Measurements from ENCODE around the gene RBBP9.
"Not testable (repeated sequence)": the region's sequence is repeated elsewhere in the genome, so short reads cannot be mapped to it uniquely, and the experiment has no call there.

RBBP9 gene

DNA sequence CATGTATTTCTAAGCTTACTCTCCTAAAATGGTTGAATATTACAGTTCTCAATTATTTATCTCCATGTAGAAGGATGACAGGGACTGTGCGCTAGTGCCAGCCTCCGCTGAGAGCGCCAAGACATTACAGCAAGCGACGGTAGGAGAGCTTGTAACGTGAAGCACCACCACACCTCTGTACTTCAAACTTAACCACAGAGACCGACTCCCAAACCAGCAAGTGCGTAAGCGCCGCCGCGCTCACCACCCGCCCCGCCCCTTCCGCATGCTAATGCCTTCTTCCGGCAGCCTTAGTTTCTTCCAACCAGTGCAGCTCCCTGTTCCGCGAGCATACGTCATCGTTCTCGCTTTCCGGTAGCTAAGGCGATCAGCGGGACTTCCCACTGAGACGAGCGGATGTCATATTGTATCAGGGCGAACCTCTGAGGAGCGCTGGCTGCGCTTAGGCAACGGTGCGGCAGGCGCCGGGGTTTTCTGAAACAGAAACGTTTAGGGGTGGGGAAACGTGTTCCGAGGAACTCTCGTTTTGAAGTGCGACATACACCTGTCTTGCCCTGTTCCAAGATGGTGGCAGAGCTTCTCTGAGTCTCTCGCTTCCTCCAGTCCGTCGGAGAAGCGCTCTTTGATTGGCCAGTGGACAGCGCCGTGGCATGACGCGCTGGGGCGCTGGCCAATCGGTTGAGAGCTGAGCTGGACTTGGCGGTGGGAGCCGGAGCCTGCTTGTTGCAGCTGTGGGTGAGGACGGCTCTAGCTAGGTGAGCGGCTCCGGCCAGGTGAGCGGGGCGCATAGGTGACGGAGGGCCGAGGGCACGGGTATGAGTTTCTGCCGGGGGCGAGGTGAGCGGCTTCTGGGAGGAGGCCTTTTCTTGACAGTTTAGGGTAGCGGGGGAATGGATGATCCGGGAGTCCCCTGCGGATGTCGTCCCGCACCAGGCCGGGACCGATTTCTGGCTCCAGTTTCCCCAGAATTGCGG is 10.5 kb upstream of the RBBP9 start, which contains the start of gene SEC23B:
Gene SEC23B, plus strand, starts transcription at position 723 of the 974 bp plus-strand sequence. CDS start 2,896 bp downstream, outside the sequence.
- peak; percentile 97 for DNase-seq (ENCODE audit: low read depth)
- peak within 1 kb of the TSS; percentile 93 for H3K4me3 ChIP-seq (replicated peaks; ENCODE audit: low read depth, low read length)
- TF ChIP-seq, protein P1, sequence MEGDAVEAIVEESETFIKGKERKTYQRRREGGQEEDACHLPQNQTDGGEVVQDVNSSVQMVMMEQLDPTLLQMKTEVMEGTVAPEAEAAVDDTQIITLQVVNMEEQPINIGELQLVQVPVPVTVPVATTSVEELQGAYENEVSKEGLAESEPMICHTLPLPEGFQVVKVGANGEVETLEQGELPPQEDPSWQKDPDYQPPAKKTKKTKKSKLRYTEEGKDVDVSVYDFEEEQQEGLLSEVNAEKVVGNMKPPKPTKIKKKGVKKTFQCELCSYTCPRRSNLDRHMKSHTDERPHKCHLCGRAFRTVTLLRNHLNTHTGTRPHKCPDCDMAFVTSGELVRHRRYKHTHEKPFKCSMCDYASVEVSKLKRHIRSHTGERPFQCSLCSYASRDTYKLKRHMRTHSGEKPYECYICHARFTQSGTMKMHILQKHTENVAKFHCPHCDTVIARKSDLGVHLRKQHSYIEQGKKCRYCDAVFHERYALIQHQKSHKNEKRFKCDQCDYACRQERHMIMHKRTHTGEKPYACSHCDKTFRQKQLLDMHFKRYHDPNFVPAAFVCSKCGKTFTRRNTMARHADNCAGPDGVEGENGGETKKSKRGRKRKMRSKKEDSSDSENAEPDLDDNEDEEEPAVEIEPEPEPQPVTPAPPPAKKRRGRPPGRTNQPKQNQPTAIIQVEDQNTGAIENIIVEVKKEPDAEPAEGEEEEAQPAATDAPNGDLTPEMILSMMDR (IDR thresholded peaks at IDR 0.05; ENCODE audit: low read length, missing control alignments) = no peak

DNA sequence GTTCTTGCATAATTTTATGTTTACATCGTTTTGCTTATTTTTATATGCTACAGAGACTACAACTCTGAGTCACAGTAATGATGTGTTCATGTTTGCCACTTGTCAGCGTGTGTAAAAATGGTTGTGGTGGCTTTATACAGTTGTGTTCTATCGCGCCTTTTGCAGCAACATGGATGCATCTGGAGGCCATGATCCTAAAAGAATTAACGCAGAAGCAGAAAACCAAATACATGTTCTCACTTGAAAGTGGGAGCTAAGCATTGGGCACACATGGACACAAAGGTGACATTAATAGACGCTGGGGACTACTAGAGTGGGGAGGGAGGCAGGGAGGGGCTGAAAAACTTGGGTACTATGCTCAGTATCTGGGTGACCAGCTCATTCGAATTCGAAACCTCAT is 9.7 kb upstream of the RBBP9 start:
- TF ChIP-seq, protein P1 (IDR thresholded peaks at IDR 0.05; ENCODE audit: low read length, missing control alignments) = no peak
- DNase-seq (ENCODE audit: low read depth) = no peak
- H3K4me3 ChIP-seq (replicated peaks; ENCODE audit: low read depth, low read length) = peak overlapping the region; percentile 93

DNA sequence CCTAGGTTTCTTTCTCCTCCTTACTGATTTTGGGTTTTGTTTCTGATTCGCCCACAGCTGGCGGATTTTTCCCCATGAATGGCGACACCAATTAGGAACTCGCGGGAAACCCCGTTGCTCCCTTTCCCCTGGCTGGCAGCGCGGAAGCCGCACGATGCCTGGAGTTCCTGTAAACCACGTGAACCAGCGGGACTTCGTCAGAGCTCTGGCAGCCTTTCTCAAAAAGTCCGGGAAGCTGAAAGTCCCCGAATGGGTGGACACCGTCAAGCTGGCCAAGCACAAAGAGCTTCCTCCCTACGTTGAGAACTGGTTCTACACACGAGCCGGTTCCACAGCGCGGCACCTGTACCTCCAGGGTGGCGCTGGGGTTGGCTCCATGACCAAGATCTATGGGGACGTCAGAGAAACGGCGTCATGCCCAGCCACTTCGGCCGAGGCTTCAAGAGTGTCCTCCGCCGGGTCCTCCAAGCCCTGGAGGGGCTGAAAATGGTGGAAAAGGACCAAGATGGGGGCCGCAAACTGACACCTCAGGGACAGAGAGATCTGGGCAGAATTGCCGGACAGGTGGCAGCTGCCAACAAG is 7.5 kb upstream of the RBBP9 start:
- TF ChIP-seq, protein P1 (IDR thresholded peaks at IDR 0.05; ENCODE audit: low read length, missing control alignments) = no peak
- DNase-seq (ENCODE audit: low read depth) = peak; percentile 68

DNA sequence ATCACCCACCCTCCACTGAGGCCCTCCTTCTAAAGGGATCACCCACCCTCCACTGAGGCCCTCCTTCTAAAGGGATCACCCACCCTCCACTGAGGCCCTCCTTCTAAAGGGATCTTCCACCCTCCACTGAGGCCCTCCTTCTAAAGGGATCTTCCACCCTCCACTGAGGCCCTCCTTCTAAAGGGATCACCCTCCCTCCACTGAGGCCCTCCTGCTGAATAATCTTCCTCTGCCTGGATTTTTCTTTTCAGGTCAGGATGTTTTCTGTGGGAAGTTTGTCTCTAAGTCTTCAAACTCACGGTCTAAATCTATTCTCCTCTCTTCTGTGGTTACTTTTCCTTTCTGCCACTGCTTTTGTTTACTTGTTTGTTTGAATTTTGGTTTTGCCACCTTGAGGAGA is 4.6 kb upstream of the RBBP9 start:
- H3K4me3 ChIP-seq (replicated peaks; ENCODE audit: low read depth, low read length); DNase-seq (ENCODE audit: low read depth): not testable (repeated sequence)

More for the DNA sequence above, 7.5 kb upstream of the RBBP9 start:
- H3K4me3 ChIP-seq (replicated peaks; ENCODE audit: low read depth, low read length) = peak overlapping the region; percentile 30

- H3K4me3 ChIP-seq (replicated peaks; ENCODE audit: low read depth, low read length) = peak overlapping the region; percentile 96
- TF ChIP-seq, protein P1 (IDR thresholded peaks at IDR 0.05; ENCODE audit: low read length, missing control alignments) = no peak
- DNase-seq (ENCODE audit: low read depth) = no peak
Measured at GRCh38 chr20:18497603-18498002, 578 bp upstream of the RBBP9 start.

DNA sequence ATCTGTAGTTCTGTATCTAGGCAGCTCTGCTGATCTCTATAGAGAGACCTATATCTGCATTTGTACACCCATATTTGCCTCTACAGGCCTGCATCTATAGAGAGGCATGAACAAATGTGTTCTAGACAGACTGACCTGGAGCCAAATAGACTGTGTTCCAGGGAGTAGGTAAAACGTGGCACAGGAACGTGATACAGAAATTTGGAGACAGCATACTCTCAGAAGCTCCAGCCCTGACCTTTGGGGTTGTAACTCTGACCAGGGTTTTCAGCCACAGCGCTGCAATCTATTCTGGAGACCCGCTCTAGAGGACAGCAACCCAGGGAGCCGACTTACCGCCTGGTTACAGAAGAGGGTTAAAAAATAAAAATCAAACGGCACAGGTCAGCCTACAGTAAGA is 983 bp downstream of the RBBP9 start:
- peak overlapping the region; percentile 96 for H3K4me3 ChIP-seq (replicated peaks; ENCODE audit: low read depth, low read length)
- TF ChIP-seq, protein P1 (IDR thresholded peaks at IDR 0.05; ENCODE audit: low read length, missing control alignments) = no peak
- DNase-seq (ENCODE audit: low read depth) = no peak

DNA sequence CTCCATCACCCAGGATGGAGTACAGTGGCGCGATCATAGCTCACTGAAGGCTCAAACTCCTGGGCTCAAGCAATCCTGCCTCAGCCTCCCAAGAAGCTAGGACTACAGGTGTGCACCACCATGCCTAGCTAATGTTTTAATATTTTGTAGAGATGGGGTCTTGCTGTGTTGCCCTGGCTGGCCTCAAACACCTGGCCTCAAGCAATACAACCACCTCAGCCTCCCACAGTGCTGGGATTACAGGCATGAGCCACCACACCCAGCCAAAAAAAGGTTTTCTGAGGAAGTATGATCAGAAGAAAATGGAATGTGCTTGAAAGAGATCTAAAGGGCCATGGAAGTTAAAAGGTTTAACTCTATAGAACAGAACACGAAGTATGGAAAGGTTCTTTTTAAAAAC is 8.7 kb downstream of the RBBP9 start:
- TF ChIP-seq, protein P1 (IDR thresholded peaks at IDR 0.05; ENCODE audit: low read length, missing control alignments) = no peak
- DNase-seq (ENCODE audit: low read depth) = no peak
- no peak overlapping the region for H3K4me3 ChIP-seq (replicated peaks; ENCODE audit: low read depth, low read length)
